ENCODE results near the gene TBX5. TPM values are rescaled to one million over a fixed set of nuclear protein-coding genes. Genes with fewer than 3 reads are reported as not detected.

Gene TBX5
- total and polyA plus RNA-seq, 8 donors, result 16.8 to 63.0 (median 55.4) TPM

DNA sequence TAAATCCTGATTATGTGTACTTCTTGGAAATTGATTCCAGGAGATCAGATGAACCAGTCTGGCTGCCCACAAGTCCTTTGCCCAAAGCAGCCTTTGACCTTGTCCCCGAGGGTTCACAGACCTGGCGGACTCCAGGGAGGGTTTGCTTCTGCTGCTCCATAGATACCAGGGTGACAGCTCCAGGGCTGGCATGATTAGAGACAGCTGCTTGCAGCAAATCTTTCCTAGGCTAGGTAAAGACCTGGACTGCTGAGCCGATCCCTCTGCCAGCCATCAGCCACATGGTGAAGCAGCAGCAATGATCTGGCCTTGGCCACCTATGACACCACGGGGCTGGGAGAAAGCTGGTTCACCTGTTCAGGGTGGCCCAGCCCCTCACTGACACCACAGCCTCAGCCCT is 10.1 kb upstream of the TBX5 start:
- Histone ChIP-seq H3K4me3 (no peak overlapping the region), H3K9me3 (no peaks in the 10 kb centered on the region), H3K4me1 (no peaks in the 10 kb centered on the region), H3K36me3 (no peaks in the 10 kb centered on the region), H3K27ac (no peak overlapping the region), H3K27me3 (peaks cover 32 to 93% of the 10 kb centered on the region in 2 donors)
- intact Hi-C loops (cut with DNase I), result no loop called here
- TF ChIP-seq, protein P1, sequence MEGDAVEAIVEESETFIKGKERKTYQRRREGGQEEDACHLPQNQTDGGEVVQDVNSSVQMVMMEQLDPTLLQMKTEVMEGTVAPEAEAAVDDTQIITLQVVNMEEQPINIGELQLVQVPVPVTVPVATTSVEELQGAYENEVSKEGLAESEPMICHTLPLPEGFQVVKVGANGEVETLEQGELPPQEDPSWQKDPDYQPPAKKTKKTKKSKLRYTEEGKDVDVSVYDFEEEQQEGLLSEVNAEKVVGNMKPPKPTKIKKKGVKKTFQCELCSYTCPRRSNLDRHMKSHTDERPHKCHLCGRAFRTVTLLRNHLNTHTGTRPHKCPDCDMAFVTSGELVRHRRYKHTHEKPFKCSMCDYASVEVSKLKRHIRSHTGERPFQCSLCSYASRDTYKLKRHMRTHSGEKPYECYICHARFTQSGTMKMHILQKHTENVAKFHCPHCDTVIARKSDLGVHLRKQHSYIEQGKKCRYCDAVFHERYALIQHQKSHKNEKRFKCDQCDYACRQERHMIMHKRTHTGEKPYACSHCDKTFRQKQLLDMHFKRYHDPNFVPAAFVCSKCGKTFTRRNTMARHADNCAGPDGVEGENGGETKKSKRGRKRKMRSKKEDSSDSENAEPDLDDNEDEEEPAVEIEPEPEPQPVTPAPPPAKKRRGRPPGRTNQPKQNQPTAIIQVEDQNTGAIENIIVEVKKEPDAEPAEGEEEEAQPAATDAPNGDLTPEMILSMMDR (IDR thresholded peaks at IDR 0.05), result no peak
- ATAC-seq, result no peak
- DNase-seq, result no peak

GRCh38 chr12:114415525-114415868 is 9.6 kb upstream of the TBX5 start:
- intact Hi-C loops (cut with DNase I), result no loop called here
- TF ChIP-seq, protein P1 (IDR thresholded peaks at IDR 0.05), result no peak
- DNase-seq (no peak), ATAC-seq (no peak)
- H3K27me3 ChIP-seq, result peaks cover 37 to 97% of the 10 kb centered on the region in 2 donors
- no peaks in the 10 kb centered on the region for H3K4me1 ChIP-seq
- H3K9me3 ChIP-seq, result no peaks in the 10 kb centered on the region
- H3K36me3 ChIP-seq, result no peaks in the 10 kb centered on the region
- no peak overlapping the region for H3K4me3 ChIP-seq
- H3K27ac ChIP-seq, result no peak overlapping the region

DNA sequence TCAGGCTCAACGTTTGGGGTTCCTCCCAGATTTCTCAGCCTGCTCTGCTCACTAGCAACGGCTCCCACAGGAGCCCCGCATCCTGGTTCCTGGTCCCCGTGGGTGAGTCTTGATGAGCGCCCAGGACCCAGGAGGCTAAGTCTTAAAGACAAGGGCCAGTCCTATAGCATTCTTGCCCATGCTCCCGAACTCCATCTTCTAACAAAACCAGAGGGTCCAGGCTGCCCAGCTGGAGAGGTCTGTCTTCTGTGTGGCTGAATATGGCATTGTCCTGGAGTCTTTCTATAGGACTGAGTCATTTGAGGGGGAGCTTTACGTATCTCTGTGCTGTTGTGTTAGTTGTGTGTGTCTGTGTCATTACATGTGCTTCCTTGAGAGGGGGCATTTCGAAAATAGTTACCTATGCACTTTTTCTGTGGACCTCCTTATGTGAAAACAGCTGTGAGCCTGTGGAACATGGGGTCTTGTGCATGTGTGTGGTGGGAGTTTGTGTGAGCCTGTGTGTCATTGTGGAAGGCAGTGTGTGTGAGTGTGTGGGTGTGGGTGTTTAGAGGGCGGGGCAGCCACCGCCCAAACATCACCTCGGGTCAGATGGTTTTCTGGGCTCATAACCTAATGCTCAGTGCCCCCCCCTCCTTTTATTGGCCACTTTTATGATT is 9.1 kb upstream of the TBX5 start:
- TF ChIP-seq, protein P1 (IDR thresholded peaks at IDR 0.05), result no peak
- DNase-seq (no peak), ATAC-seq (no peak)
- Histone ChIP-seq H3K9me3 (no peaks in the 10 kb centered on the region), H3K27ac (no peak overlapping the region), H3K4me1 (no peaks in the 10 kb centered on the region), H3K36me3 (no peaks in the 10 kb centered on the region), H3K4me3 (no peak overlapping the region), H3K27me3 (peaks cover 42 to 97% of the 10 kb centered on the region in 2 donors)
- intact Hi-C loops (cut with DNase I), result no loop called here

GRCh38 chr12:114414031-114414865 is 8.3 kb upstream of the TBX5 start:
- TF ChIP-seq, protein P1 (IDR thresholded peaks at IDR 0.05), result no peak
- H3K36me3 ChIP-seq, result no peaks in the 10 kb centered on the region
- H3K27me3 ChIP-seq, result peaks cover 48 to 97% of the 10 kb centered on the region in 2 donors
- H3K4me1 ChIP-seq, result peaks cover 0 to 7% of the 10 kb centered on the region in 2 donors
- ATAC-seq (peak; percentile 19), DNase-seq (no peak)
- intact Hi-C loops (cut with DNase I), result no loop called here
- peak overlapping the region in 1 of 2 donors; percentile 26 for H3K27ac ChIP-seq
- H3K9me3 ChIP-seq, result no peaks in the 10 kb centered on the region
- no peak overlapping the region for H3K4me3 ChIP-seq
